HCT116 (cell line): ENCODE data around the gene SIK3. TPM values are rescaled to one million over a fixed set of nuclear protein-coding genes. Genes with fewer than 3 reads are reported as not detected.

Source experiments
- ATAC-seq: fragments of 200-7000 bp; cut with Tn5 transposase; 2 replicates; pipeline ENCODE4 v1.9.1; 2020; ENCODE audit warnings: mild to moderate bottlenecking, moderate library complexity
- BruUV-seq: library from RNA; stranded (reverse); fragments of 400-500 nt; replicated peaks from 2 replicates; lab custom pipeline; 2021; lab: Mats Ljungman, UMichigan
- CTCF ChIA-PET: fragments of 300-600 bp; sonication (Branson Sonifier 250); formaldehyde crosslinking; loops from one replicate; lab custom pipeline; 2021; ENCODE audit warnings: antibody characterized with exemption; lab: Charles Lee
- POLR2A ChIA-PET: fragments of 300-600, 350-600 bp; sonication (Branson Sonifier 250); formaldehyde crosslinking; loops from one replicate; lab custom pipeline; 2021; ENCODE audit warnings: antibody characterized with exemption; lab: Charles Lee
- RAD21 ChIA-PET, 2 experiments: fragments of 300-600 bp; sonication (Branson Sonifier 250); formaldehyde crosslinking; loops; one replicate each; lab custom pipeline; 2023; ENCODE audit warnings: low total read pairs in 2 of 2; ENCODE audit not compliant: uncharacterized antibody in 2 of 2, unreplicated experiment in 2 of 2, low non-redundant PET in 1 of 2; lab: Charles Lee
- DNase-seq: peaks from one replicate; pipeline ENCODE4 v3.0.0-alpha.2; 2010; ENCODE audit warnings: low read depth, low spot score
- H2AFZ ChIP-seq: fragments of 200-600 bp; shearing (Covaris generic), sonication (generic); 2 replicates; pipeline ENCODE4 v1.6.1; 2017; ENCODE audit warnings: low read depth, mixed run types, mixed read lengths, antibody characterized with exemption, low read length; ENCODE audit not compliant: poor library complexity, severe bottlenecking
- H3K27ac ChIP-seq: 2 replicates; pipeline ENCODE4 v1.5.1; 2012; ENCODE audit warnings: low read depth, low read length
- H3K27me3 ChIP-seq: fragments of 200-600 bp; sonication (generic); 2 replicates; pipeline ENCODE4 v1.6.1; 2016; ENCODE audit warnings: mixed run types, low read length, mixed read lengths; ENCODE audit not compliant: insufficient read depth
- H3K36me3 ChIP-seq, 2 experiments: fragments of 200-500 bp in 1 of 2; fragments of 200-600 bp in 1 of 2; sonication (Bioruptor generic) in 1 of 2; sonication (generic) in 1 of 2; 2 replicates each; pipeline versions ENCODE4 v1.5.1 to v1.6.1; 2014 to 2016; ENCODE audit warnings: low read length in 2 of 2, inconsistent platforms in 1 of 2, mixed read lengths in 1 of 2, mixed run types in 1 of 2; ENCODE audit not compliant: insufficient read depth in 2 of 2, control insufficient read depth in 1 of 2
- H3K4me1 ChIP-seq, 2 experiments: fragments of 200-600 bp in 1 of 2; sonication (generic) in 1 of 2; 2 replicates each; pipeline versions ENCODE4 v1.5.1 to v1.6.1; 2012 to 2017; ENCODE audit warnings: low read length in 2 of 2, inconsistent platforms in 1 of 2, mild to moderate bottlenecking in 1 of 2, mixed read lengths in 1 of 2, mixed run types in 1 of 2, moderate library complexity in 1 of 2; ENCODE audit not compliant: insufficient read depth in 2 of 2, control insufficient read depth in 1 of 2
- H3K4me2 ChIP-seq: fragments of 200-600 bp; sonication (generic); 2 replicates; pipeline ENCODE4 v1.6.1; 2017; ENCODE audit warnings: mixed run types, low read length, mixed read lengths
- H3K4me3 ChIP-seq, 2 experiments: fragments of 200-600 bp in 1 of 2; sonication (generic) in 1 of 2; replicated peaks in 1 of 2; 2 replicates each; pipeline ENCODE4 v1.5.1; 2011 to 2016; ENCODE audit warnings: low read length in 2 of 2, control low read depth in 1 of 2, low read depth in 1 of 2, mild to moderate bottlenecking in 1 of 2, mixed read lengths in 1 of 2, mixed run types in 1 of 2
- H3K79me2 ChIP-seq: fragments of 200-600 bp; sonication (generic); 2 replicates; pipeline ENCODE4 v1.6.1; 2017; ENCODE audit warnings: mild to moderate bottlenecking, mixed run types, low read length, moderate library complexity, mixed read lengths; ENCODE audit not compliant: insufficient read depth
- H3K9ac ChIP-seq: fragments of 200-600 bp; sonication (generic); 2 replicates; pipeline ENCODE4 v1.6.1; 2016; ENCODE audit warnings: low read length, mixed read lengths
- H3K9me2 ChIP-seq: fragments of 200-600 bp; sonication (generic), shearing (Covaris generic); 2 replicates; pipeline ENCODE4 v1.6.1; 2017; ENCODE audit warnings: mixed run types, mild to moderate bottlenecking, moderate library complexity; ENCODE audit not compliant: insufficient read depth
- H3K9me3 ChIP-seq, 2 experiments: fragments of 200-500 bp in 1 of 2; fragments of 200-600 bp in 1 of 2; sonication (Bioruptor generic) in 1 of 2; sonication (generic) in 1 of 2; 2 replicates each; pipeline ENCODE4 v1.6.1; 2014 to 2017; ENCODE audit warnings: low read length in 2 of 2, mixed read lengths in 2 of 2, inconsistent platforms in 1 of 2, low read depth in 1 of 2, mild to moderate bottlenecking in 1 of 2, mixed run types in 1 of 2, moderate library complexity in 1 of 2; ENCODE audit not compliant: control insufficient read depth in 1 of 2, insufficient read depth in 1 of 2
- H4K20me1 ChIP-seq: fragments of 200-600 bp; sonication (generic), shearing (Covaris generic); 2 replicates; pipeline ENCODE4 v1.6.1; 2017; ENCODE audit warnings: mixed run types, mild to moderate bottlenecking, moderate library complexity; ENCODE audit not compliant: insufficient read depth
- CBX3 ChIP-seq: IDR thresholded peaks from 2 replicates; pipeline ENCODE4 v1.6.1; 2012; ENCODE audit warnings: low read depth
- CEBPB ChIP-seq: IDR thresholded peaks from 2 replicates; pipeline ENCODE4 v1.6.1; 2012; ENCODE audit warnings: low read depth
- EZH2 ChIP-seq: fragments of 200-600 bp; sonication (generic); IDR thresholded peaks from 2 replicates; pipeline ENCODE4 v1.6.1; 2017; ENCODE audit warnings: antibody characterized with exemption, mixed run types
- EZH2phosphoT487 ChIP-seq: fragments of 200-600 bp; IDR thresholded peaks from 2 replicates; pipeline ENCODE4 v1.6.1; 2018; ENCODE audit warnings: antibody characterized with exemption, borderline replicate concordance
- FOSL1 ChIP-seq: IDR thresholded peaks from 2 replicates; pipeline ENCODE4 v1.6.1; 2012; ENCODE audit warnings: low read depth
- JUND ChIP-seq: IDR thresholded peaks from 2 replicates; pipeline ENCODE4 v1.6.1; 2012
- POLR2AphosphoS5 ChIP-seq: IDR thresholded peaks from 2 replicates; pipeline ENCODE4 v1.6.1; 2011; ENCODE audit warnings: mild to moderate bottlenecking, low read depth, low read length, moderate library complexity
- RAD21 ChIP-seq: IDR thresholded peaks from 2 replicates; pipeline ENCODE4 v1.6.1; 2012; ENCODE audit warnings: low read depth, mild to moderate bottlenecking
- SP1 ChIP-seq: IDR thresholded peaks from 2 replicates; pipeline ENCODE4 v1.6.1; 2012; ENCODE audit warnings: low read depth
- SRF ChIP-seq: IDR thresholded peaks from 2 replicates; pipeline ENCODE4 v1.6.1; 2012; ENCODE audit warnings: low read depth
- ZNF274 ChIP-seq: fragments of 200-500 bp; sonication (Bioruptor generic); IDR thresholded peaks from 2 replicates; pipeline ENCODE4 v1.6.1; 2014; ENCODE audit warnings: mild to moderate bottlenecking, low read depth, low read length, inconsistent platforms
- intact Hi-C: fragments of 100-400 bp; cut with micrococcal nuclease; formaldehyde crosslinking; loops from 2 replicates; pipeline ENCODE4 v1.10.0; 2022
- total RNA-seq: library from RNA; stranded (reverse); gene quantifications from one replicate; pipeline ENCODE4 v1.2.1, GENCODE V29; 2021; ENCODE audit not compliant: unreplicated experiment
- TF ChIP-seq, protein P1 (sequence below): IDR thresholded peaks from 2 replicates; pipeline ENCODE4 v1.6.1; 2012
- TF ChIP-seq, protein P2 (sequence below): IDR thresholded peaks from 2 replicates; pipeline ENCODE4 v1.6.1; 2011; ENCODE audit warnings: mild to moderate bottlenecking, low read length, moderate library complexity; ENCODE audit not compliant: insufficient replicate concordance; ENCODE audit errors: extremely low read depth

Gene SIK3
- total RNA-seq, 1 experiment from 2014 or later: 21.0 TPM

DNA sequence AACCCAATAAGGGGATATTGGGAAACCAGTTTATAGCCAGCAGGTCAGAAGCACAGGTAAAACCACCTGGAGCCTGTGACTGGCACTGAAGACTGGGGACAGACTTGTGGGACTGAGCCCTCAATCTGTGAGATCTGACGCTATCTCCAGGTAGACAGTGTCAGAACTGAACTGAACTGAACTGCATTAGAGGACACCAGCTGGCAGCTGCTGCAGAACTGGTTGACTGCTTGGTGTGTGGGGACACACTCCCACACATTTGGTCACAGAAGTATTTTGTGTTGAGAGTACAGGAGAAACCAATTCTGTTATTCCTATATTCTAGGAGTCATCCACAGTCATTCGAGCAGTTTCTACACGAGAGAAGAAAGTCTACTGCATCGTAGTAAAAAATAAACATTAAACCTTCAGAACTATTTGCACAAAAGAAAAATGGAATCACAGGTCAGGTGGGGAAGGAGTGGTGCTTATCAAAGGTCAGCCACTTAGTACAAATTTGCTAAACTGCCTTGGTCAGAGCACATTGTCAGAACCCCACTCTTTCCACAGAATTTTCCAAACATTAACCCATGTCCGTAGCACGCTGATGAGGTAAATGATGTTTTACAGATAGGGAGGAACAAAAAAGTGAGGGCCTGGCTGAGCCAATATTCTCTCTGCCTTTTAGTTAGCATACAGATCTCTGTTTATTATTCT is 77.2 kb downstream of the SIK3 start:
- BruUV-seq: no TSS peak
- Histone ChIP-seq H3K4me3 (no peak overlapping the region), H3K36me3 (no peaks in the 10 kb centered on the region), H3K4me2 (no peak overlapping the region), H3K79me2 (peaks cover 47% of the 10 kb centered on the region), H2AFZ (no peak overlapping the region), H3K9me3 (no peaks in the 10 kb centered on the region), H3K9me2 (no peaks in the 10 kb centered on the region), H3K4me1 (peaks cover 8 to 18% of the 10 kb centered on the region in 2 experiments), H4K20me1 (peaks cover 3% of the 10 kb centered on the region; the same call in 1 of the 2 replicates), H3K27me3 (no peaks in the 10 kb centered on the region), H3K27ac (no peak overlapping the region), H3K9ac (no peak overlapping the region)
- DNase-seq (no peak), ATAC-seq (no peak)
- no peak for TF ChIP-seq SRF
- TF ChIP-seq, protein P1, sequence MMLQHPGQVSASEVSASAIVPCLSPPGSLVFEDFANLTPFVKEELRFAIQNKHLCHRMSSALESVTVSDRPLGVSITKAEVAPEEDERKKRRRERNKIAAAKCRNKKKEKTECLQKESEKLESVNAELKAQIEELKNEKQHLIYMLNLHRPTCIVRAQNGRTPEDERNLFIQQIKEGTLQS: no peak
- no peak for TF ChIP-seq CEBPB
- TF ChIP-seq JUND: no peak
- TF ChIP-seq POLR2AphosphoS5: no peak
- no peak for TF ChIP-seq CBX3
- no peak for TF ChIP-seq SP1
- no peak for TF ChIP-seq ZNF274
- TF ChIP-seq FOSL1: no peak
- TF ChIP-seq RAD21: no peak
- no peak for TF ChIP-seq EZH2phosphoT487
- TF ChIP-seq EZH2: no peak
- POLR2A ChIA-PET: no interaction called here
- CTCF ChIA-PET: no interaction called here
- RAD21 ChIA-PET: no interaction called here
- intact Hi-C loops: no loop called here

DNA sequence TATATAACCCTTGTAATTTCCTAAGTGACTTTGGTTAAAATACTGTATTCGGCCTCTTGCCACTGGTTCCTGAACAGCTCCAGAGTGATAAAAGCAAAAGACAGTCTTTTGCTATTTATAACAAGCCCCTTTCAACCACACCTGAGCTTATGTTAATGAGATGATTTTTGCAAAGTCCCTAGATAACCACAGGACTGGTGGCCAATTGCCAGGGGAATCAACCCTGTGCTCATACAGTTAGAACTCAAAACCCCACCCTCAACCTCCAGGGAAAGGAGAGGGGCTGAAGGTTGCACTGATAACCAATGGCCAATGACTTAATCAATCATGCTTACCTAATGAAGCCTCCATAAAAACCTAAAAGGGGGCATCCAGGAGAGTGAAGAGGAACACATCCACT is 77.9 kb downstream of the SIK3 start:
- CTCF ChIA-PET: interaction anchor here (0.9 kb wide), 1 partner anchor 9 kb away, joined by 3 read pairs; no protein-coding TSS in a partner anchor
- Histone ChIP-seq H4K20me1 (no peaks in the 10 kb centered on the region), H2AFZ (no peak overlapping the region)
- TF ChIP-seq, protein P2, sequence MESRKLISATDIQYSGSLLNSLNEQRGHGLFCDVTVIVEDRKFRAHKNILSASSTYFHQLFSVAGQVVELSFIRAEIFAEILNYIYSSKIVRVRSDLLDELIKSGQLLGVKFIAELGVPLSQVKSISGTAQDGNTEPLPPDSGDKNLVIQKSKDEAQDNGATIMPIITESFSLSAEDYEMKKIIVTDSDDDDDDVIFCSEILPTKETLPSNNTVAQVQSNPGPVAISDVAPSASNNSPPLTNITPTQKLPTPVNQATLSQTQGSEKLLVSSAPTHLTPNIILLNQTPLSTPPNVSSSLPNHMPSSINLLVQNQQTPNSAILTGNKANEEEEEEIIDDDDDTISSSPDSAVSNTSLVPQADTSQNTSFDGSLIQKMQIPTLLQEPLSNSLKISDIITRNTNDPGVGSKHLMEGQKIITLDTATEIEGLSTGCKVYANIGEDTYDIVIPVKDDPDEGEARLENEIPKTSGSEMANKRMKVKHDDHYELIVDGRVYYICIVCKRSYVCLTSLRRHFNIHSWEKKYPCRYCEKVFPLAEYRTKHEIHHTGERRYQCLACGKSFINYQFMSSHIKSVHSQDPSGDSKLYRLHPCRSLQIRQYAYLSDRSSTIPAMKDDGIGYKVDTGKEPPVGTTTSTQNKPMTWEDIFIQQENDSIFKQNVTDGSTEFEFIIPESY: no peak
- TF ChIP-seq, all 23 proteins: peak for 0
- Histone ChIP-seq H3K27ac (no peak overlapping the region), H3K4me1 (peaks cover under 1 to 11% of the 10 kb centered on the region in 2 experiments), H3K9ac (no peak overlapping the region), H3K4me2 (no peak overlapping the region), H3K79me2 (peaks cover 43% of the 10 kb centered on the region), H3K27me3 (no peaks in the 10 kb centered on the region), H3K36me3 (no peaks in the 10 kb centered on the region), H3K9me2 (no peaks in the 10 kb centered on the region), H3K4me3 (no peak overlapping the region), H3K9me3 (no peaks in the 10 kb centered on the region)
- ChIA-PET POLR2A (no interaction called here), RAD21 (no interaction called here)
- intact Hi-C loops: no loop called here
- DNase-seq (no peak), ATAC-seq (no peak)
- no TSS peak for BruUV-seq
